ENCODE measurements around the gene UBA1. TPM values are rescaled to one million over a fixed set of nuclear protein-coding genes. Genes with fewer than 3 reads are reported as not detected.

UBA1 gene
- total RNA-seq, 3 donors from 2014 or later (not counting 1 experiment from before 2014, with no cell fraction given), result 118 to 168 (median 120) TPM

DNA sequence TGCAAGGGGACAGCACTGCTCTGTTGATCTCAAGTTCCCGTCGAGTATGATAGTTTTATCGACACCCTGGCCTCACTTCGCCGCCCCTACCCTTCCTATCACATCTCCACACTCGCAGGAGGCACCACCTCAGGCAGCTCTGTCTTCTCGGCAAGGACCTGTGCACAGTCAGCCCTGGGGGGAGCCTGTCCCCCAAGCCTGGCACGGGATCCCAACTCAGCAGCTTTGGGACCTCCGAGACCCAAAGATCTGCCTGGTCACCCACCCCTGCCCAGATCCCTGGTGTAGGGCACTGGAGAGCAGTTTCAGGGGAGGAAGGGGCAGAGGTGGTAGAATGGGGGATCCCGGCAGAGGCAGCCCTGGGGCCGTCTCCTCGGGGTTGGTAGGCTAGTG is 18.0 kb upstream of the UBA1 start:
- TF ChIP-seq, protein P1, sequence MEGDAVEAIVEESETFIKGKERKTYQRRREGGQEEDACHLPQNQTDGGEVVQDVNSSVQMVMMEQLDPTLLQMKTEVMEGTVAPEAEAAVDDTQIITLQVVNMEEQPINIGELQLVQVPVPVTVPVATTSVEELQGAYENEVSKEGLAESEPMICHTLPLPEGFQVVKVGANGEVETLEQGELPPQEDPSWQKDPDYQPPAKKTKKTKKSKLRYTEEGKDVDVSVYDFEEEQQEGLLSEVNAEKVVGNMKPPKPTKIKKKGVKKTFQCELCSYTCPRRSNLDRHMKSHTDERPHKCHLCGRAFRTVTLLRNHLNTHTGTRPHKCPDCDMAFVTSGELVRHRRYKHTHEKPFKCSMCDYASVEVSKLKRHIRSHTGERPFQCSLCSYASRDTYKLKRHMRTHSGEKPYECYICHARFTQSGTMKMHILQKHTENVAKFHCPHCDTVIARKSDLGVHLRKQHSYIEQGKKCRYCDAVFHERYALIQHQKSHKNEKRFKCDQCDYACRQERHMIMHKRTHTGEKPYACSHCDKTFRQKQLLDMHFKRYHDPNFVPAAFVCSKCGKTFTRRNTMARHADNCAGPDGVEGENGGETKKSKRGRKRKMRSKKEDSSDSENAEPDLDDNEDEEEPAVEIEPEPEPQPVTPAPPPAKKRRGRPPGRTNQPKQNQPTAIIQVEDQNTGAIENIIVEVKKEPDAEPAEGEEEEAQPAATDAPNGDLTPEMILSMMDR (IDR thresholded peaks at IDR 0.05), result no peak
- intact Hi-C loops (cut with micrococcal nuclease), result no loop called here
- no peaks in the 10 kb centered on the region for H3K27me3 Mint-ChIP-seq (ENCODE audit: low read depth in 2 of 2)
- no peak overlapping the region for H3K27ac ChIP-seq (ENCODE audit: low read length)
- ATAC-seq, result no peak
- no peaks in the 10 kb centered on the region for H3K9me3 ChIP-seq (ENCODE audit: control insufficient read depth, insufficient read depth, low read length)
- H3K27me3 ChIP-seq (ENCODE audit: control insufficient read depth, insufficient read depth, low read length), result no peaks in the 10 kb centered on the region
- H3K4me3 Mint-ChIP-seq, result no peak overlapping the region
- no peaks in the 10 kb centered on the region for H3K4me1 ChIP-seq (ENCODE audit: control insufficient read depth, insufficient read depth, low read length)
- no peak for DNase-seq
- peaks cover 53% of the 10 kb centered on the region for H3K36me3 ChIP-seq (ENCODE audit: control insufficient read depth, insufficient read depth, low read length)
- H3K4me1 Mint-ChIP-seq, result peaks cover 0 to 11% of the 10 kb centered on the region in 2 donors
- WGBS (ENCODE audit: insufficient coverage), result 96% methylated on average over 12 of the region's 12 CpGs
- H3K27ac Mint-ChIP-seq, result no peak overlapping the region
- no peaks in the 10 kb centered on the region for H3K36me3 Mint-ChIP-seq
- no peaks in the 10 kb centered on the region for H3K9me3 Mint-ChIP-seq
- H3K4me3 ChIP-seq (ENCODE audit: low read length), result no peak overlapping the region

- Mint-ChIP-seq H3K4me1 (peaks cover 0 to 11% of the 10 kb centered on the region in 2 donors), H3K36me3 (no peaks in the 10 kb centered on the region), H3K4me3 (no peak overlapping the region), H3K27ac (peak overlapping the region in 1 of 2 donors; percentile 52), H3K9me3 (no peaks in the 10 kb centered on the region), H3K27me3 (ENCODE audit: low read depth in 2 of 2) (no peaks in the 10 kb centered on the region)
- Histone ChIP-seq H3K27me3 (ENCODE audit: control insufficient read depth, insufficient read depth, low read length) (no peaks in the 10 kb centered on the region), H3K27ac (ENCODE audit: low read length) (no peak overlapping the region), H3K4me1 (ENCODE audit: control insufficient read depth, insufficient read depth, low read length) (no peaks in the 10 kb centered on the region), H3K9me3 (ENCODE audit: control insufficient read depth, insufficient read depth, low read length) (no peaks in the 10 kb centered on the region), H3K4me3 (ENCODE audit: low read length) (no peak overlapping the region), H3K36me3 (ENCODE audit: control insufficient read depth, insufficient read depth, low read length) (peaks cover 51% of the 10 kb centered on the region)
- DNase-seq (no peak), ATAC-seq (no peak)
- TF ChIP-seq, protein P1 (IDR thresholded peaks at IDR 0.05), result no peak
- 97% methylated on average over 23 of the region's 23 CpGs for WGBS (ENCODE audit: insufficient coverage)
- intact Hi-C loops (cut with micrococcal nuclease), result no loop called here
Observed at GRCh38 chrX:47176101-47176740, 17.4 kb upstream of the UBA1 start.

GRCh38 chrX:47177079-47177478 is 16.6 kb upstream of the UBA1 start:
- Histone ChIP-seq H3K9me3 (ENCODE audit: control insufficient read depth, insufficient read depth, low read length) (no peaks in the 10 kb centered on the region), H3K4me3 (ENCODE audit: low read length) (no peak overlapping the region), H3K36me3 (ENCODE audit: control insufficient read depth, insufficient read depth, low read length) (peaks cover 52% of the 10 kb centered on the region), H3K27me3 (ENCODE audit: control insufficient read depth, insufficient read depth, low read length) (no peaks in the 10 kb centered on the region), H3K4me1 (ENCODE audit: control insufficient read depth, insufficient read depth, low read length) (no peaks in the 10 kb centered on the region), H3K27ac (ENCODE audit: low read length) (no peak overlapping the region)
- no peak overlapping the region for H3K4me3 Mint-ChIP-seq
- H3K27me3 Mint-ChIP-seq (ENCODE audit: low read depth in 2 of 2), result no peaks in the 10 kb centered on the region
- intact Hi-C loops (cut with micrococcal nuclease), result no loop called here
- DNase-seq, result no peak
- 40% methylated on average over 2 of the region's 2 CpGs for WGBS (ENCODE audit: insufficient coverage)
- H3K9me3 Mint-ChIP-seq, result no peaks in the 10 kb centered on the region
- TF ChIP-seq, protein P1 (IDR thresholded peaks at IDR 0.05), result no peak
- peaks cover 0 to 6% of the 10 kb centered on the region in 2 donors for H3K4me1 Mint-ChIP-seq
- ATAC-seq, result no peak
- no peak overlapping the region for H3K27ac Mint-ChIP-seq
- H3K36me3 Mint-ChIP-seq, result no peaks in the 10 kb centered on the region

- H3K36me3 ChIP-seq (ENCODE audit: control insufficient read depth, insufficient read depth, low read length), result peaks cover 55% of the 10 kb centered on the region
- H3K4me1 ChIP-seq (ENCODE audit: control insufficient read depth, insufficient read depth, low read length), result no peaks in the 10 kb centered on the region
- DNase-seq (no peak), ATAC-seq (no peak)
- TF ChIP-seq, protein P1 (IDR thresholded peaks at IDR 0.05), result no peak
- Mint-ChIP-seq H3K27me3 (ENCODE audit: low read depth in 2 of 2) (no peaks in the 10 kb centered on the region), H3K4me3 (no peak overlapping the region), H3K4me1 (peaks cover 0 to 6% of the 10 kb centered on the region in 2 donors), H3K36me3 (no peaks in the 10 kb centered on the region), H3K9me3 (no peaks in the 10 kb centered on the region), H3K27ac (no peak overlapping the region)
- H3K4me3 ChIP-seq (ENCODE audit: low read length), result no peak overlapping the region
- intact Hi-C loops (cut with micrococcal nuclease), result no loop called here
- 95% methylated on average over 5 of the region's 5 CpGs for WGBS (ENCODE audit: insufficient coverage)
- no peaks in the 10 kb centered on the region for H3K27me3 ChIP-seq (ENCODE audit: control insufficient read depth, insufficient read depth, low read length)
- no peak overlapping the region for H3K27ac ChIP-seq (ENCODE audit: low read length)
- no peaks in the 10 kb centered on the region for H3K9me3 ChIP-seq (ENCODE audit: control insufficient read depth, insufficient read depth, low read length)
Observed at GRCh38 chrX:47178337-47178736, 15.3 kb upstream of the UBA1 start.
